Amygdala (tissue), 56 donors: ENCODE measurements around the gene DPM3.
"Not testable (repeated sequence)": the region's sequence is repeated elsewhere in the genome, so short reads cannot be mapped to it uniquely, and the experiment has no call there.

Experiments
- DNase-seq, 56 donors: peaks; one replicate each; lab custom pipeline; 2025; lab: John Stamatoyannopoulos, UW

Gene DPM3

DNA sequence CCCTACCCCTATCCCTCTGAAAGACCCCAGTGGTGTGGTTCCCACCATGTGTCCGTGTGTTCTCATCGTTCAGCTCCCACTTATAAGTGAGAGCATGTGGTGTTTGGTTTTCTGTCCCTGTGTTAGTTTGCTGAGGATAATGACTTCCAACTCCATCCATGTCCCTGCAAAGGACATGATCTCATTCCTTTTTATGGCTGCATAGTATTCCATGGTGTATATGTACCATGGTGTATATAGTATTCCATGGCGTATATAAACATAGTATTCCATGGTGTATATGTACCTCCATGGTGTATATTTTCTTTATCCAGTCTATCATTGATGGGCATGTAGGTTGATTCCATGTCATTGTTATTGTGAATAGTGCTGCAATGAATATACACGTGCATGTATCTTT lies 23.5 kb upstream of the DPM3 start:
- DNase-seq, result not testable (repeated sequence)

DNA sequence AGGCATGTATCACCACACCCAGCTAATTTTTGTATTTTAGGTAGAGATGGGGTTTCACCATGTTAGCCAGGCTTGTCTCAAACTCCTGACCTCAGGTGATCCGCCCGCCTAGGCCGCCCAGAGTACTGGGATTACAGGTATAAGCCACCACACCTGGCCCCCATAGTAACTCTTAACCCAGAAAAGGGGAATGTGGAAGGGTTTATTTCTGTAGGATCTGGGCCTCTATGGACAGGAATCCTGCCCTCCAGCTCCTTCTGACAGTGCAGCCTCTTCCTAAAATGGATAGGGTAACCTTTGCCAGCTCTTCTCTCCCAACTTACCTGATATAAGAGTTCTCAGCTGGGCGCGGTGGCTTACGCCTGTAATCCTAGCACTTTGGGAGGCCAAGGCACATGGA lies 22.3 kb upstream of the DPM3 start:
- not testable (repeated sequence) for DNase-seq

DNA sequence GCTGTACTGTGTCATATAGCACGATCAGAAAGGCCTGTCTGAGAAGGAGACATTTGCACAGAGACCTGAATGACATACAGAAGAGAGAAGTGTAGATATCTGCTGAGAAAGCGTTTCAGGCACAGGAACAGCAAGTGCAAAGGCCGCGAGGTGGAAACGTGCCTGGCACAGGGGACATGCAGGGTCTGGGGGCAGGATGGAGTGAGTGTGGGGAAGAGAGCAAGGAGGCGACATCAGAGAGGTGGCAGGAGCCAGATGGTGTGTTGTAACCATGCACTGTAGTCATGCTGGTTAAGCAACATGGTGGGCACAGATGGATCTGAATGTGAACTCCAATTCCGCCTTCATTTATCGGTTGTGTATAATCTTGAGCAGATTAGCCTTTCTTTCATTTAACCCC lies 19.8 kb upstream of the DPM3 start:
- no peak for DNase-seq

GRCh38 chr1:155158991-155159390 lies 18.7 kb upstream of the DPM3 start:
- no peak for DNase-seq

GRCh38 chr1:155155996-155156643 lies 15.8 kb upstream of the DPM3 start:
- not testable (repeated sequence) for DNase-seq

- DNase-seq, result no peak
Measured at GRCh38 chr1:155145491-155145890, 5.2 kb upstream of the DPM3 start.

DNA sequence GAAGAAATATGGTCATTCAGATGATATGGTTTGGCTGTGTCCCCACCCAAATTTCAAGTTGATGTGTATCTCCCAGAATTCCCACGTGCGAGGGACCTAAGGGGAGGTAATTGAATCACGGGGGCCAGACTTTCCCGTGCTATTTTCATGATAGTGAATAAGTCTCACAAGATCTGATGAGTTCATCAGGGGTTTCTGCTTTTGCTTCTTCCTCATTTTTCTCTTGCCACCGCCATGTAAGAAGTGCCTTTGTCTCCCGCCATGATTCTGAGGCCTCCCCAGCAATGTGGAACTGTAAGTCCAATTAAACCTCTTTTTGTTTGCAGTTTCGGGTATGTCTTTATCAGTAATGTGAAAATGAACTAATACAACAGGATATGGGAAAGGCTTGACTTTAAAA lies 1.4 kb upstream of the DPM3 start:
- DNase-seq, result no peak

- DNase-seq, result no peak
Measured at GRCh38 chr1:155140630-155140953, 261 bp upstream of the DPM3 start.

DNA sequence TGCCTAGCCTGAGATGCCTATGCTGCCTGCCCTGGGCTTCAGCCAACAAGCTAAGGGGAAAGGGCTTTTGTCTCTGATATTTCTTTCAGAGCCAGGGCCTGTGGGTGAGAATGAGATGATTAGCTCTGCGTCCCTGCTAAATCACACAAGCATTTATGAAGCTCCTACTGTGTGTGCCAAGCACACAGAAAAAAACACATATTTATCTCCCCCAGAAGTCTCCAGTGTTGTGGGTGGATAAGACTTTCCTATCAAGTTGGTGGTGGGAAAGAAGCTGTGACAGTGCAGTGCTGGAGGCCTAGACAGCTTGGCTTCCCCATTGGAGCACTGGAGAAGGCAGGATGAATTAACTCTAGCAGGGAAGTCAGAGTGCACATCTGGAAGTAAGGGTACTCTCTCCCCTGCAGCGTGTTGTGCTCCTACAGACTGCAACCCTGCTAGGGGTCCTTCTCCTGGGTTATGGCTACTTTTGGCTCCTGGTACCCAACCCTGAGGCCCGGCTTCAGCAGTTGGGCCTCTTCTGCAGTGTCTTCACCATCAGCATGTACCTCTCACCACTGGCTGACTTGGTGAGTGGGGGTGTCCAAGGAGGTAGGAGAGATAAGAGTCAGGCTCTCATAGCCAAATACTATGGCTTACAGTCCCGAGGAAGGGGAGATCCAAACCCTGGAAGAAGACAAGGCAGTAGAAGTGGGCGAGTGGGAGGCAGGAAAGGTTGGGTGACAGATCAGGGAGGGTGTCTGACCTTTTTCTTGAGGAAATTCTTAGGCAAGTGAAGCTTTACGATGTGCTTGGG lies 3.0 kb downstream of the DPM3 start:
- DNase-seq, result no peak

DNA sequence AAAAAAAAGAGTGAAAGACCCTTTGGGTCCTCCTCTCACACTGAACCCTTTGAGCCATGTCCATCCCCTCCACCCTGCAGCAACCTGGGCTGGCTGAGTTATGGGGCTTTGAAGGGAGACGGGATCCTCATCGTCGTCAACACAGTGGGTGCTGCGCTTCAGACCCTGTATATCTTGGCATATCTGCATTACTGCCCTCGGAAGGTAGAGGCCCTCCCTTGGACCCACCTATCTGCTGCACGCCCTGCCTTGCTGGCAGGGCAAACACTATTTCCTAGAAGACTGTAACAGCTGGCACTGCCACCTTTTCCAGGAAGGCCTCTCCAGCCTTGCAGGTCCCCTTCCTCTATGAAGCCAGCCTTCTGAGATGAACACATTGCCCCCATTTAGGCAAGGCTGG lies 3.6 kb downstream of the DPM3 start:
- DNase-seq, result no peak

DNA sequence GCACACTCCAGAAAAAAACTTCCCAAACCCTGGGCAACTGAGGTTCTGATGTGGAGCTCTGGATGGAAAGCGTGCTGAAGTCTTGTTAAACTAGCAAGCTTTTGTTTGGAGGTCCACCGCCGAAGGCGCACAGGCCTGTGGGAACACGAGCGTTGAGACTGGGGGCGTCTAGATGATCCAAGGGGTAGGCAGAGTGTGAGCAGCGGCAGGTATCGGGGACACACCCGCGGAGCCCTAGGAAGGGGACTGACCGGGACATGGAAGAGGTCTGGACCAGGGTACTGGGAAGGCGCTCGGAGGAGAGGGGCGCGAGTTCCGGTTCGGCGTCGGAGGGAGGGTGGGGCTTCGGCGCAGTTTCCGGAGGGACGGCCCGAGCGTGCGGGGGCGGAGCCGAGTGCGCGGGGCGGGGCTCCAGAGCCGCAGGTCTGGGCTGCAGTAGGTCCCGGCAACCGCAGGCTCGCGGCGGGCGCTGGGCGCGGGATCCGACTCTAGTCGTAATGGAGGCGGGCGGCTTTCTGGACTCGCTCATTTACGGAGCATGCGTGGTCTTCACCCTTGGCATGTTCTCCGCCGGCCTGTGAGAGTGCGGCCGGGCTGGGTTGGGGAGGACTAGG lies 4.8 kb downstream of the DPM3 start, which contains the start of gene SLC50A1:
TSS of gene SLC50A1 (plus strand) at position 438 of the 614 bp plus-strand sequence. CDS start at position 498, 60 bp downstream.
- DNase-seq, result peak; percentile 54 to 94 (median 85)

GRCh38 chr1:155134880-155135414 lies 5.4 kb downstream of the DPM3 start:
- DNase-seq, result peak in 39 of 56 donors; percentile 26 to 73 (median 53)

- no peak for DNase-seq
Measured at GRCh38 chr1:155134322-155134721, 6.0 kb downstream of the DPM3 start.

GRCh38 chr1:155133799-155134281 lies 6.5 kb downstream of the DPM3 start:
- DNase-seq, result no peak

GRCh38 chr1:155131856-155132255 lies 8.5 kb downstream of the DPM3 start:
- no peak for DNase-seq

- DNase-seq, result no peak
Measured at GRCh38 chr1:155131285-155131684, 9.0 kb downstream of the DPM3 start.

DNA sequence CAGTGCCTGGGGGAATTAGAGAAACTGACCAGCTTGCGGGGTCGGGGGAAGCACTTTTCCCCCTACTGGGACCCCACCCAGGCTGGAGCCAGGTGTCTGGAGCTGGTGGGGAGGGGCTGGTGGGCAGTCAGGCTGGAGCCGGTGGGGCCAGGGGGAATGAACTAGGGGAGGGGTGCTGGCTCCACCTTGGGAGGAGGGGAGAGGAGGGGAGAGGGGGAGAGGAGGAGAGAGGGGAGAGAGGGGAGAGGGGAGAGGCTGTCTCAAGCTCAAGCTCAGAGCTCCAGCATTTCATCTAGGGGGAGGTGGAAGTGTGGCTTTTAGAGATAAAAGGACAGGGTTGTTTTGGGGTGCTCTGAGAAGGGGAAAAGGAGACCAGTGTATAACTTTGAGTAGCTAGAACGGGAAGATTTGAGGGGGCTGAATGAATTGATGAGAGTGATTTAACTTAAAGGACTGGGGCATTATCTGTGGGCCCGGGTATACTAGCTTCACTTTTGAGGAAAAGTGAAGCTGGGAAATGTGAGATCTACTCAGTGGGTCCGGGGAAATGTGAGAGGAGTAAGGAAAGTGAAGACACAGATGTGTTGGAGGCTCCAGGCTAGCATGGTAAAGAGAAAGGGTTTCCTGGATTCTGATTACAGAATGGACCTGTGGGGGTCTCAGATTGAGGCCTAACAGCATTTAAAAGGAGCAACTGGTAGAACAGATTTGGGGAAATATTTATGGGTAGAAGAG lies 9.9 kb downstream of the DPM3 start:
- no peak for DNase-seq

DNA sequence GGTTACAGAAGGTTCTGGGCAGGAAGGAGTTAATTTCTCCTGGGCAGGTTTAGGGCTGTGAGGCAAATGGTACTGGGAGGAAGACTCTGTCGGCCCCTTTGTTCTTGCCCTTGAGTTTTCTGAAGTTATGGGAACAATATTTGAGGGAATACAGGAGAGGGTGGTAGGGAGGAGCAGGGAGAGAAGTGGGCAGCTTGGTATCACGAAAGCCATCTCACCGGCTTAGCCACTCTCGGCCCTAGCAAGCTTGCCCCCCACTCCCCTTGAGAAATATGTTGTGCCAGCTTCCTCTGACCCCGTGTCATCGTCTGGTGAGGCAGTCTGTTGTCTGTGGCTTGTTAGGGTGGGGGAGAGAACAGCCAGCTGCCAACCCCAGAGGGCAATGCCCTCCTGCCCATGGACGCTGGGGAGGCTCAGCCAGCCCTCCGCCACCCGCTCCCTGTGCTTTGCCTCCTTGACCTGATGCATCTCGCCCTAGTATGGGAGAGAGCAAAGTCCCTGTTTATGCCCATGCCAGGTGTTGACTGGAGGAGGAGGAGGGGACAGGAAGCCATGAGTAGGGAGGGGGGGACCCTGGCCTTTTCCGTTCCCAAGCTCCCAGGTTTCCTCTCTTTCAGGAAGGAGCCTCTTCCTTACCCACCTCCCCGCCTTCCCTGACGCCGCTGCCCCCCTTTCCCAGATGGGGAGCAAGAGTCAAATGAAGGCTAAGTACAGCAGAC lies 11.4 kb downstream of the DPM3 start:
- DNase-seq, result peak in 40 of 56 donors; percentile 7 to 73 (median 40)

DNA sequence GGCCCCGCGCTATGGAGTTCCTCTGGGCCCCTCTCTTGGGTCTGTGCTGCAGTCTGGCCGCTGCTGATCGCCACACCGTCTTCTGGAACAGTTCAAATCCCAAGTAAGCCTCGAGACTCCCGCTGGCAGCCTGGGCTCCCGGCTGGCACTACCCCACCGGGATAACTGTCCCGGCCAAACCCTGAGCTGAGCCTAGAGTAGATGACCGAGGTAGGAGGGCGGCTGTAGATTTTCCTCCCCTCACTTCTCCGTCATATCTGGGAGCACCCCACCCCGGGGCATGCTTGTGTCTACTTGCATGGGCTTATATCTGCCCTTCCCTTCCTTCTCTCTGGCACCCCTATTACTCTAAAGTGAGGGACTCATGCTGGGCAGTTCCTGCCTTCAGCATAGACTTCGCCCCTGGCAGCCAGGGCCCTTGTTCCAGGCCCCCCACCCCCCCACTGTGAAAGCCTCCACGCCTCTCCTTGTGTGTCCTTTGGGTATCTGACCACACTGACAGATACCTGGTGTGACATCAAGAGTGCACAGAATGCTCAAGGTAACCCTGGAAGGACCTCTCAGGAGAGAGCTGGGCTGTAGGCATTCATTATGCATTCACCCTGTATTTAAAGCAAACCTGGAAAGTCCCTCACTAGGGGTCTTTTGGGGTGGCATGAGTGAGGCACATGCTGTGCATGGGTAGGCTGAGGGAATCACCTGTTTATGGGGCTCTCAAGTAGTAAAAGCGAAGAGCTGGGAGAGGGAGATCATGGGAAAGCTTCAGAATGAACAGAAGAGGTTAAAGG lies 12.2 kb downstream of the DPM3 start:
- DNase-seq, result peak in 2 of 56 donors; percentile 19 to 31
